Adrenal gland (tissue), 12 donors: ENCODE measurements around the gene CD24. TPM values are rescaled to one million over a fixed set of nuclear protein-coding genes. Genes with fewer than 3 reads are reported as not detected.

ENCODE experiments used
- DNase-seq, 7 donors: peaks; one replicate each; pipeline ENCODE4 v3.0.0-alpha.2; 2019 to 2020
- H3K27ac ChIP-seq, 5 donors: fragments of 200-600 bp; sonication (generic) in 4 of 5; 1 replicate in 3 of 5; 2 replicates in 2 of 5; pipeline versions ENCODE4 v1.5.1 to v1.8.0; 2016 to 2020; ENCODE audit warnings: mild to moderate bottlenecking in 1 of 5
- H3K27me3 ChIP-seq: fragments of 200-600 bp; 2 replicates; pipeline ENCODE4 v1.8.0; 2021
- H3K36me3 ChIP-seq, 2 donors: fragments of 200-600 bp; replicated peaks in 1 of 2; 1 replicate in 1 of 2; 2 replicates in 1 of 2; pipeline versions ENCODE4 v1.5.1 to v1.8.0; 2018 to 2022
- H3K4me1 ChIP-seq, 2 donors: fragments of 200-600 bp; replicated peaks in 1 of 2; 1 replicate in 1 of 2; 2 replicates in 1 of 2; pipeline versions ENCODE4 v1.5.1 to v1.8.0; 2018 to 2021
- H3K4me3 ChIP-seq, 4 donors: fragments of 200-600 bp; sonication (generic) in 3 of 4; one replicate each; pipeline ENCODE4 v1.5.1; 2016 to 2018
- H3K9me3 ChIP-seq, 3 donors: fragments of 200-600 bp; sonication (generic) in 1 of 3; replicated peaks in 1 of 3; 1 replicate in 2 of 3; 2 replicates in 1 of 3; pipeline versions ENCODE4 v1.5.1 to v1.8.0; 2016 to 2021
- CTCF ChIP-seq, 6 experiments: fragments of 450-650 bp in 4 of 6; fragments of 200-600 bp in 2 of 6; sonication (generic) in 1 of 6; IDR thresholded peaks; 1 replicate in 5 of 6; 2 replicates in 1 of 6; pipeline versions ENCODE4 v1.5.1 to v1.8.0; 2016 to 2021; ENCODE audit warnings: antibody characterized with exemption in 6 of 6, mild to moderate bottlenecking in 2 of 6, moderate library complexity in 1 of 6
- POLR2A ChIP-seq, 2 donors: fragments of 450-650 bp; IDR thresholded peaks; one replicate each; pipeline ENCODE4 v1.6.1; 2017; ENCODE audit warnings: antibody characterized with exemption in 2 of 2, mild to moderate bottlenecking in 2 of 2, moderate library complexity in 1 of 2
- WGBS, 4 donors: extraction: QIAGEN DNeasy Blood & Tissue Kit in 2 of 4; methylation state at CpG; one replicate each; pipeline versions ENCODE4 v1.1.5 to v1.1.7; 2013 to 2017; 5-methylcytosine and 5-hydroxymethylcytosine counted together
- intact Hi-C, 2 donors: fragments of 100-400 bp; cut with DNase I; formaldehyde crosslinking; loops; one replicate each; pipeline versions ENCODE4 v1.14.1 to v1.15.0; 2022 to 2023
- polyA plus RNA-seq, 3 donors: library from polyadenylated mRNA; stranded (reverse); fragments of 200-250 nt in 2 of 3; fragments of 350-450 nt in 1 of 3; fragmentation: Illumina TruSeq in 1 of 3; extraction: RNeasy Lipid Tissue Mini Kit (QIAGEN cat#74804) in 1 of 3; gene quantifications; one replicate each; pipeline ENCODE4 v1.2.3, GENCODE V29; 2013 to 2014
- total RNA-seq, 9 donors: library from RNA; depleted of rRNA in 4 of 9; stranded (reverse); fragments of >200 nt in 4 of 9; fragments of 120-200 nt in 1 of 9; fragmentation: NEBNext Ultra II Directional in 1 of 9; extraction: Animal tissue kit (Norgen Biotek cat#: 25700) in 1 of 9; gene quantifications; one replicate each; pipeline versions ENCODE4 v1.1.0 to v1.2.4, GENCODE V29; 2013 to 2023
- donor health status: healthy with polysubstance abuse.
- donor health status: Bipolar disorder and iron deficiency.
- donor health status: DM: yes; HTN: yes; CAD: no.
- donor health status: DM: no; HTN: no; CAD: no.
- donor health status: DM: no; HTN: no; CAD: no.
- donor health status: DM: yes; HTN: yes; CAD: no.

CD24 gene
- total and polyA plus RNA-seq, 12 donors = 0.97 to 57.5 (median 23.4) TPM; not detected in 1

DNA sequence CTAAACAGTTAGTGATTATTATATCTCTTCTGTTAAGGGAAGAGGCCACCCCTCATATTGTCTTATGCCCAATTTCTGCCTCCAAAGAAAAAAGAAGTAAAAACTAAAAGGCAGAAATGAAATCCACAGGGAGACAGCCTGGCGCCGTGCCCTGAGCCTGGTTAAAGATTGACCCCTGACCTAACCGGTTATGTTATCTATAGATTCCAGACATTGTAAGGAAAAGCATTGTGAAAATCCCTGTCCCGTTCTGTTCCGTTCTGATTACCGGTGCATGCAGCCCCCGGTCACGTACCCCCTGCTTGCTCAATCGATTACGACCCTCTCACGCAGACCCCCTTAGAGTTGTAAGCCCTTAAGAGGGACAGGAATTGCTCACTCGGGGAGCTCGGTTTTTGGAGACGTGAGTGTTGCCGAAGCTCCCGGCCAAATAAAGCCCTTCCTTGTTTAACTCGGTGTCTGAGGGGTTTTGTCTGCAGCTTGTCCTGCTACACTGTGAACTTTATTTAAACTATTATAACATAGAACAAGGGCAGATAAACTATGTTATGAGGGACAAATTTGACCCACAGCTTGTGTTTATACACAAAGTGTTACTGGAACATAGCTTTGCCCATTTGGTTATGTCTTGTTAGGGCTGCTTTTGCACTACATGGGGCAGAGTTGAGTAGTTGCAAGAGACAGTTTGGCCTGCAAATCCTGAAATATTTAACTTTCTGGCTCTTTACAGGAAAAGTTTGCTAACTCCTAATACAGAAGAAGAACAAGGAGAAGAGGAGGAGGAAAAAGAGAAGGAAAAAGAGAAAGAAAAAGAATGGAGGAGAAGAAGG, 49.6 kb downstream of the CD24 start:
- H3K4me3 ChIP-seq = no peak overlapping the region
- WGBS, 4 donors = 34 to 47% (median 41%) methylated on average over 15 to 17 of the region's 17 CpGs
- no peak overlapping the region for H3K27ac ChIP-seq
- intact Hi-C loops = no loop called here
- TF ChIP-seq POLR2A (IDR thresholded peaks at IDR 0.05) (no peak), CTCF (IDR thresholded peaks at IDR 0.05) (no peak)
- no peak for DNase-seq
- no peaks in the 10 kb centered on the region for H3K36me3 ChIP-seq
- H3K4me1 ChIP-seq = no peaks in the 10 kb centered on the region
- no peaks in the 10 kb centered on the region for H3K27me3 ChIP-seq
- no peaks in the 10 kb centered on the region for H3K9me3 ChIP-seq

GRCh38 chr6:106922626-106923025, 51.9 kb downstream of the CD24 start:
- Histone ChIP-seq H3K27me3 (no peaks in the 10 kb centered on the region), H3K4me1 (no peaks in the 10 kb centered on the region), H3K4me3 (no peak overlapping the region), H3K36me3 (no peaks in the 10 kb centered on the region), H3K9me3 (no peaks in the 10 kb centered on the region), H3K27ac (no peak overlapping the region)
- intact Hi-C loops = no loop called here
- TF ChIP-seq CTCF (IDR thresholded peaks at IDR 0.05) = no peak
- no peak for TF ChIP-seq POLR2A (IDR thresholded peaks at IDR 0.05)
- no peak for DNase-seq
- 74 to 85% (median 76%) methylated on average over 4 of the region's 4 CpGs for WGBS, 4 donors

Other genes starting within 250 kb of the CD24 start
- 10 to 100 TPM; 15.0 to 65.4 (median 32.1) TPM for gene MTRES1, start 53.5 kb upstream of the CD24 start, total RNA-seq
- gene MTRES1, start 53.5 kb upstream of the CD24 start, polyA plus RNA-seq = 10 to 100 TPM; 69.7 to 95.3 (median 73.5) TPM
- gene BEND3, start 140.8 kb upstream of the CD24 start, total RNA-seq = 1 to 10 TPM; 1.2 to 3.5 (median 2.4) TPM
- gene BEND3, start 140.8 kb upstream of the CD24 start, polyA plus RNA-seq = 1 to 10 TPM in 1 of 3 donors, under 1 TPM in 2; 0.64 to 1.5 (median 0.71) TPM